Nephron (organoid): ENCODE results near the gene SCTR.

Source experiments
- H3K27ac Mint-ChIP-seq, 3 experiments: 2 replicates each; pipeline ENCODE4 v1.8.0; 2020; ENCODE audit warnings: mixed read lengths in 3 of 3, mild to moderate bottlenecking in 2 of 3, moderate library complexity in 1 of 3
- H3K27me3 Mint-ChIP-seq: 2 replicates; pipeline ENCODE4 v1.8.0; 2021; ENCODE audit warnings: low read depth, mild to moderate bottlenecking, moderate library complexity, mixed read lengths
- H3K36me3 Mint-ChIP-seq: 2 replicates; pipeline ENCODE4 v1.8.0; 2020; ENCODE audit warnings: low read depth, mixed read lengths
- H3K4me1 Mint-ChIP-seq: 2 replicates; pipeline ENCODE4 v1.8.0; 2020; ENCODE audit warnings: mixed read lengths
- H3K4me3 Mint-ChIP-seq, 3 experiments: 2 replicates each; pipeline ENCODE4 v1.8.0; 2020; ENCODE audit warnings: mild to moderate bottlenecking in 3 of 3, mixed read lengths in 3 of 3, moderate library complexity in 2 of 3
- H3K9me3 Mint-ChIP-seq: 2 replicates; pipeline ENCODE4 v1.8.0; 2020; ENCODE audit warnings: mixed read lengths
- CTCF ChIP-seq, 3 experiments: fragments of 200-600 bp; sonication (generic); IDR thresholded peaks; one replicate each; pipeline ENCODE4 v1.5.0; 2021; ENCODE audit warnings: antibody characterized with exemption in 3 of 3; ENCODE audit not compliant: unreplicated experiment in 3 of 3

The SCTR gene

GRCh38 chr2:119434664-119435063 is 89.6 kb downstream of the SCTR start:
- TF ChIP-seq CTCF (IDR thresholded peaks at IDR 0.05; ENCODE audit: unreplicated experiment in 3 of 3) = no peak
- Mint-ChIP-seq H3K4me3 (peak overlapping the region; percentile 50 to 85 (median 63)), H3K27me3 (peaks cover 9% of the 10 kb centered on the region), H3K4me1 (peaks cover 60% of the 10 kb centered on the region), H3K9me3 (no peaks in the 10 kb centered on the region), H3K27ac (peak overlapping the region; percentile 87 to 93 (median 91)), H3K36me3 (peaks cover 23% of the 10 kb centered on the region)

- peak overlapping the region; percentile 87 to 93 (median 88) for H3K27ac Mint-ChIP-seq
- peaks cover 62% of the 10 kb centered on the region for H3K4me1 Mint-ChIP-seq
- peaks cover 9% of the 10 kb centered on the region for H3K27me3 Mint-ChIP-seq
- no peaks in the 10 kb centered on the region for H3K9me3 Mint-ChIP-seq
- peak overlapping the region; percentile 85 to 93 (median 91) for H3K4me3 Mint-ChIP-seq
- TF ChIP-seq CTCF (IDR thresholded peaks at IDR 0.05; ENCODE audit: unreplicated experiment in 3 of 3) = no peak
- H3K36me3 Mint-ChIP-seq = peaks cover 23% of the 10 kb centered on the region
These were observed 90.5 kb downstream of the SCTR start for GRCh38 chr2:119433636-119434327.

- TF ChIP-seq CTCF (IDR thresholded peaks at IDR 0.05; ENCODE audit: unreplicated experiment in 3 of 3) = no peak
- peak overlapping the region; percentile 85 to 93 (median 91) for H3K4me3 Mint-ChIP-seq
- H3K9me3 Mint-ChIP-seq = no peaks in the 10 kb centered on the region
- H3K4me1 Mint-ChIP-seq = peaks cover 62% of the 10 kb centered on the region
- H3K27ac Mint-ChIP-seq = peak overlapping the region; percentile 88 to 93 (median 90)
- H3K36me3 Mint-ChIP-seq = peaks cover 16% of the 10 kb centered on the region
- H3K27me3 Mint-ChIP-seq = peaks cover 12% of the 10 kb centered on the region
These were observed 91.3 kb downstream of the SCTR start for GRCh38 chr2:119432851-119433522.

GRCh38 chr2:119431976-119432850 is 92.1 kb downstream of the SCTR start:
- Mint-ChIP-seq H3K27ac (peak overlapping the region; percentile 88 to 93 (median 90)), H3K27me3 (peaks cover 20% of the 10 kb centered on the region), H3K36me3 (peaks cover 11% of the 10 kb centered on the region), H3K4me1 (peaks cover 68% of the 10 kb centered on the region), H3K9me3 (no peaks in the 10 kb centered on the region), H3K4me3 (peak overlapping the region; percentile 85 to 93 (median 91))
- TF ChIP-seq CTCF (IDR thresholded peaks at IDR 0.05; ENCODE audit: unreplicated experiment in 3 of 3) = no peak

GRCh38 chr2:119431155-119431975 is 92.9 kb downstream of the SCTR start, which contains the start of gene TMEM37:
TMEM37 (plus strand) TSS chr2:119431854; CDS start chr2:119431904, 50 bp downstream.
- Mint-ChIP-seq H3K27me3 (peaks cover 24% of the 10 kb centered on the region), H3K4me3 (peak within 1 kb of the TSS; percentile 85 to 93 (median 91)), H3K27ac (peak within 1 kb of the TSS; percentile 90 to 93 (median 92)), H3K9me3 (no peaks in the 10 kb centered on the region), H3K4me1 (peaks cover 67% of the 10 kb centered on the region), H3K36me3 (peaks cover 8% of the 10 kb centered on the region)
- no peak for TF ChIP-seq CTCF (IDR thresholded peaks at IDR 0.05; ENCODE audit: unreplicated experiment in 3 of 3)
